ENCODE measurements around the gene SLFN12L. TPM values are rescaled to one million over a fixed set of nuclear protein-coding genes. Genes with fewer than 3 reads are reported as not detected.
A peak's percentile ranks its signal among the peaks of the same experiment; 100 is the strongest.

SLFN12L gene
- total RNA-seq, 1 donor from 2014 or later, result 2.4 TPM

- intact Hi-C loops (cut with micrococcal nuclease), result loop anchor here (1.0 to 5.0 kb wide), 5 partner anchors 15 to 190 kb away; partner anchors contain the start of genes SLFN11, SLFN12L, SLFN13 and SLFN5
- Mint-ChIP-seq H3K27ac (peak overlapping the region; percentile 92), H3K27me3 (no peaks in the 10 kb centered on the region), H3K9me3 (no peaks in the 10 kb centered on the region), H3K4me1 (peaks cover 31% of the 10 kb centered on the region), H3K36me3 (ENCODE audit: low read depth) (peaks cover 5% of the 10 kb centered on the region), H3K4me3 (peak overlapping the region; percentile 97)
- ChIA-PET POLR2A (interaction anchor here (1.2 to 2.1 kb wide), 5 partner anchors 11 to 145 kb away, joined by 3 to 18 read pairs (median 5); partner anchors contain the start of genes PEX12, SLFN11 and SLFN13), CTCF (interaction anchor here (0.9 to 1.4 kb wide), 4 partner anchors 10 to 120 kb away, joined by 3 to 6 read pairs (median 4); no protein-coding TSS in a partner anchor)
- DNase-seq (no peak), ATAC-seq (ENCODE audit: low read depth) (peak; percentile 55)
- no peak for TF ChIP-seq CTCF (IDR thresholded peaks at IDR 0.05)
Observed at GRCh38 chr17:35433075-35433894, 104.2 kb downstream of the SLFN12L start.

- H3K9me3 Mint-ChIP-seq, result no peaks in the 10 kb centered on the region
- peak within 1 kb of the TSS; percentile 97 for H3K4me3 Mint-ChIP-seq
- no peaks in the 10 kb centered on the region for H3K27me3 Mint-ChIP-seq
- H3K36me3 Mint-ChIP-seq (ENCODE audit: low read depth), result peaks cover 5% of the 10 kb centered on the region
- no peak for TF ChIP-seq CTCF (IDR thresholded peaks at IDR 0.05)
- peak within 1 kb of the TSS; percentile 92 for H3K27ac Mint-ChIP-seq
- peaks cover 31% of the 10 kb centered on the region for H3K4me1 Mint-ChIP-seq
- ChIA-PET CTCF (interaction anchor here (1.0 to 1.4 kb wide), 2 partner anchors 9 to 12 kb away, joined by 3 to 4 read pairs; no protein-coding TSS in a partner anchor), POLR2A (interaction anchor here (1.4 to 2.1 kb wide), 4 partner anchors 12 to 59 kb away, joined by 3 to 18 read pairs (median 5); partner anchors contain the start of genes SLFN11 and SLFN13)
- ATAC-seq (ENCODE audit: low read depth), result peak; percentile 93
- DNase-seq, result peak; percentile 29
- intact Hi-C loops (cut with micrococcal nuclease), result loop anchor here (1.0 to 5.0 kb wide), 7 partner anchors 16 to 190 kb away; partner anchors contain the start of genes SLFN11, SLFN12L, SLFN13 and SLFN5
Observed at GRCh38 chr17:35432176-35433074, 105.1 kb downstream of the SLFN12L start, which contains the start of gene SLFN12. Gene SLFN12 (minus strand): TSS chr17:35432500. CDS start chr17:35423028, 9,472 bp downstream.

GRCh38 chr17:35429702-35430101, 107.8 kb downstream of the SLFN12L start:
- H3K4me3 Mint-ChIP-seq, result no peak overlapping the region
- ATAC-seq (ENCODE audit: low read depth), result no peak
- ChIA-PET POLR2A (interaction anchor here (0.6 kb wide), 1 partner anchor 19 kb away, joined by 3 read pairs; the partner anchor contains the start of gene SLFN13), CTCF (interaction anchor here (0.9 kb wide), 1 partner anchor 117 kb away, joined by 3 read pairs; no protein-coding TSS in a partner anchor)
- intact Hi-C loops (cut with micrococcal nuclease), result loop anchor here (5.0 kb wide), 1 partner anchor 108 kb away; the partner anchor contains the start of gene SLFN12L
- no peak for TF ChIP-seq CTCF (IDR thresholded peaks at IDR 0.05)
- no peaks in the 10 kb centered on the region for H3K27me3 Mint-ChIP-seq
- DNase-seq, result no peak
- peaks cover 31% of the 10 kb centered on the region for H3K4me1 Mint-ChIP-seq
- H3K36me3 Mint-ChIP-seq (ENCODE audit: low read depth), result peaks cover 5% of the 10 kb centered on the region
- H3K27ac Mint-ChIP-seq, result no peak overlapping the region
- H3K9me3 Mint-ChIP-seq, result no peaks in the 10 kb centered on the region

GRCh38 chr17:35428229-35428628, 109.2 kb downstream of the SLFN12L start:
- no peak for ATAC-seq (ENCODE audit: low read depth)
- intact Hi-C loops (cut with micrococcal nuclease), result no loop called here
- Mint-ChIP-seq H3K4me1 (peaks cover 22% of the 10 kb centered on the region), H3K4me3 (no peak overlapping the region), H3K9me3 (no peaks in the 10 kb centered on the region), H3K36me3 (ENCODE audit: low read depth) (peaks cover 5% of the 10 kb centered on the region), H3K27me3 (no peaks in the 10 kb centered on the region), H3K27ac (no peak overlapping the region)
- CTCF ChIA-PET, result no interaction called here
- POLR2A ChIA-PET, result no interaction called here
- no peak for DNase-seq
- no peak for TF ChIP-seq CTCF (IDR thresholded peaks at IDR 0.05)
